Bronchus fibroblast of lung (primary cell): ENCODE data around the gene DAAM1. TPM values are rescaled to one million over a fixed set of nuclear protein-coding genes. Genes with fewer than 3 reads are reported as not detected.

Source experiments
- total RNA-seq: library from RNA; depleted of rRNA; stranded (reverse); fragments of >200 nt; gene quantifications from 2 replicates; pipeline ENCODE4 v1.2.3, GENCODE V29; 2015

Gene DAAM1
- 4.2 and 12.8 TPM in 2 replicates for total RNA-seq

GRCh38 chr14:59188461-59189090 lies at the start of gene DAAM1:
Gene DAAM1 (plus strand): TSS chr14:59188667. CDS start chr14:59263478, 74,811 bp downstream.

